Measurements from ENCODE around the gene DENND1A.

GRCh38 chr9:123735376-123735775, 194.6 kb downstream of the DENND1A start:
- TF ChIP-seq GATA3 (IDR thresholded peaks at IDR 0.05; ENCODE audit: low read depth, low read length) (no peak), GATA2 (IDR thresholded peaks at IDR 0.05; ENCODE audit: low read depth, low read length) (no peak)

Data from SH-SY5Y (cell line).